ENCODE measurements around the gene ESR1.

GRCh38 chr6:151881231-151881630, 73.7 kb downstream of the ESR1 start:
- TF ChIP-seq CTCF (IDR thresholded peaks at IDR 0.05; ENCODE audit: low read depth, low read length, poor library complexity, severe bottlenecking), result no peak
- no peak for TF ChIP-seq EZH2phosphoT487 (IDR thresholded peaks at IDR 0.05; ENCODE audit: borderline replicate concordance, low read length)

All from DOHH2 (cell line).